Endothelial cell of umbilical vein (primary cell): ENCODE data around the gene SCAMP4. TPM values are rescaled to one million over a fixed set of nuclear protein-coding genes. Genes with fewer than 3 reads are reported as not detected.

Experiments used
- BruUV-seq: library from RNA; stranded (reverse); fragments of 400-500 nt; replicated peaks from 2 replicates; lab custom pipeline; 2021; lab: Mats Ljungman, UMichigan
- CTCF ChIA-PET: fragments of 300-600, 350-600 bp; sonication (Branson Sonifier 250); formaldehyde crosslinking; loops from one replicate; lab custom pipeline; 2021; ENCODE audit warnings: antibody characterized with exemption, inconsistent platforms; lab: Charles Lee
- POLR2A ChIA-PET: fragments of 300-600, 350-600 bp; sonication (Branson Sonifier 250); formaldehyde crosslinking; loops from one replicate; lab custom pipeline; 2021; ENCODE audit warnings: antibody characterized with exemption, inconsistent platforms; lab: Charles Lee
- DNase-seq: peaks from one replicate; pipeline ENCODE4 v3.0.0-alpha.2; 2011; ENCODE audit warnings: low read depth, low spot score
- FAIRE-seq: peaks from 2 replicates; lab custom pipeline; 2011; peaks lifted over from hg19 to GRCh38; lab: Jason Lieb, UNC
- H2AFZ ChIP-seq: 2 replicates; pipeline ENCODE4 v1.6.0; 2012; ENCODE audit warnings: low read depth, low read length, control low read depth, inconsistent platforms
- H3K27ac ChIP-seq: 2 replicates; pipeline ENCODE4 v1.5.1; 2011; ENCODE audit warnings: low read depth, mild to moderate bottlenecking, control low read depth, low read length, moderate library complexity; ENCODE audit not compliant: insufficient read depth
- H3K27me3 ChIP-seq, 2 experiments: 2 replicates each; pipeline versions ENCODE4 v1.6.0 to v1.6.1; 2011; ENCODE audit warnings: low read length in 2 of 2, mixed read lengths in 1 of 2; ENCODE audit not compliant: control insufficient read depth in 2 of 2, insufficient read depth in 2 of 2
- H3K36me3 ChIP-seq, 2 experiments: 2 replicates in 1 of 2; 3 replicates in 1 of 2; pipeline ENCODE4 v1.5.1; 2011; ENCODE audit warnings: low read length in 2 of 2, mild to moderate bottlenecking in 1 of 2, moderate library complexity in 1 of 2; ENCODE audit not compliant: control insufficient read depth in 2 of 2, insufficient read depth in 2 of 2; ENCODE audit errors: extremely low read depth in 1 of 2
- H3K4me1 ChIP-seq: 3 replicates; pipeline ENCODE4 v1.5.1; 2011; ENCODE audit warnings: mild to moderate bottlenecking, low read length; ENCODE audit not compliant: control insufficient read depth, insufficient read depth; ENCODE audit errors: extremely low read depth
- H3K4me2 ChIP-seq: 2 replicates; pipeline ENCODE4 v1.6.1; 2011; ENCODE audit warnings: low read length, control low read depth, mixed read lengths; ENCODE audit not compliant: insufficient read depth
- H3K4me3 ChIP-seq, 3 experiments: fragments of 200-600 bp in 1 of 3; sonication (generic), shearing (Covaris generic) in 1 of 3; replicated peaks in 1 of 3; 2 replicates each; pipeline ENCODE4 v1.5.1; 2011 to 2016; ENCODE audit warnings: control low read depth in 3 of 3, low read length in 3 of 3, mild to moderate bottlenecking in 2 of 3, inconsistent platforms in 1 of 3, low read depth in 1 of 3, moderate library complexity in 1 of 3; ENCODE audit not compliant: insufficient read depth in 1 of 3
- H3K79me2 ChIP-seq: 2 replicates; pipeline ENCODE4 v1.6.0; 2012; ENCODE audit warnings: low read length, inconsistent platforms; ENCODE audit not compliant: control insufficient read depth, insufficient read depth
- H3K9ac ChIP-seq: replicated peaks from 2 replicates; pipeline ENCODE3; 2011; ENCODE audit warnings: low read length, control low read depth; ENCODE audit not compliant: insufficient read depth; ENCODE audit errors: extremely low read depth
- H3K9me1 ChIP-seq: replicated peaks from 3 replicates; pipeline ENCODE4 v1.6.0; 2011; ENCODE audit warnings: mild to moderate bottlenecking, low read length; ENCODE audit not compliant: control insufficient read depth, insufficient read depth; ENCODE audit errors: extremely low read depth
- H3K9me3 ChIP-seq: replicated peaks from 2 replicates; pipeline ENCODE4 v1.5.1; 2012; ENCODE audit warnings: low read length, inconsistent platforms; ENCODE audit not compliant: control insufficient read depth, insufficient read depth
- H4K20me1 ChIP-seq: replicated peaks from 2 replicates; pipeline ENCODE3; 2011; ENCODE audit warnings: mild to moderate bottlenecking, low read length; ENCODE audit not compliant: control insufficient read depth, insufficient read depth; ENCODE audit errors: extremely low read depth
- GATA2 ChIP-seq: IDR thresholded peaks from 2 replicates; pipeline ENCODE4 v1.7.0; 2011; ENCODE audit warnings: low read depth, mild to moderate bottlenecking, moderate library complexity, mixed read lengths, low read length; ENCODE audit not compliant: insufficient read length, insufficient read depth
- JUN ChIP-seq: IDR thresholded peaks from 2 replicates; pipeline ENCODE4 v1.6.1; 2011; ENCODE audit warnings: borderline replicate concordance, low read depth; ENCODE audit not compliant: insufficient read length, insufficient read depth
- MAX ChIP-seq: IDR thresholded peaks from 2 replicates; pipeline ENCODE4 v1.6.1; 2011; ENCODE audit not compliant: insufficient read depth, insufficient read length
- MYC ChIP-seq: IDR thresholded peaks from one replicate; pipeline ENCODE4 v1.6.1; 2011; ENCODE audit warnings: mild to moderate bottlenecking, low read depth, low read length
- POLR2A ChIP-seq: IDR thresholded peaks from 2 replicates; pipeline ENCODE4 v1.6.1; 2012; ENCODE audit warnings: low read depth, mild to moderate bottlenecking, control low read depth, low read length
- POLR2AphosphoS5 ChIP-seq: IDR thresholded peaks from 2 replicates; pipeline ENCODE4 v1.6.1; 2012; ENCODE audit warnings: low read depth, mild to moderate bottlenecking, control low read depth, low read length, moderate library complexity; ENCODE audit not compliant: insufficient read depth
- dilution Hi-C: fragments of 300-500 bp; cut with MboI; formaldehyde crosslinking; loops from one replicate; pipeline ENCODE4 v1.15.0; 2019; ENCODE audit warnings: low sequenced_read_pairs; ENCODE audit not compliant: extremely low pct_ligation_motif_present
- intact Hi-C: fragments of 100-400 bp; cut with micrococcal nuclease; formaldehyde crosslinking; loops from one replicate; pipeline ENCODE4 v1.10.0; 2022
- polyA plus RNA-seq, 4 experiments: library from polyadenylated mRNA; depleted of rRNA in 3 of 4; stranded (reverse) in 3 of 4; unstranded in 1 of 4; fragments of >200 nt; gene quantifications; 2 replicates each; pipeline versions ENCODE4 v1.2.1 to v1.2.3, GENCODE V29; 2011 to 2012; ENCODE audit warnings: missing spikeins in 1 of 4
- total RNA-seq: library from RNA; stranded (reverse); gene quantifications from 2 replicates; pipeline ENCODE4 v1.2.3, GENCODE V29; 2021
- TF ChIP-seq, protein P1 (sequence below), 2 donors: IDR thresholded peaks; 1 replicate in 1 of 2; 2 replicates in 1 of 2; pipeline ENCODE4 v1.5.1; 2011; ENCODE audit warnings: low read length in 2 of 2, mild to moderate bottlenecking in 2 of 2, moderate library complexity in 2 of 2, control low read depth in 1 of 2, inconsistent platforms in 1 of 2, low read depth in 1 of 2; ENCODE audit not compliant: insufficient read depth in 1 of 2; ENCODE audit errors: extremely low read depth in 1 of 2

Gene SCAMP4
- total and polyA plus RNA-seq, 2 donors (not counting 3 experiments of a cell fraction or from before 2014, with no cell fraction given): 24.4 to 68.2 TPM

DNA sequence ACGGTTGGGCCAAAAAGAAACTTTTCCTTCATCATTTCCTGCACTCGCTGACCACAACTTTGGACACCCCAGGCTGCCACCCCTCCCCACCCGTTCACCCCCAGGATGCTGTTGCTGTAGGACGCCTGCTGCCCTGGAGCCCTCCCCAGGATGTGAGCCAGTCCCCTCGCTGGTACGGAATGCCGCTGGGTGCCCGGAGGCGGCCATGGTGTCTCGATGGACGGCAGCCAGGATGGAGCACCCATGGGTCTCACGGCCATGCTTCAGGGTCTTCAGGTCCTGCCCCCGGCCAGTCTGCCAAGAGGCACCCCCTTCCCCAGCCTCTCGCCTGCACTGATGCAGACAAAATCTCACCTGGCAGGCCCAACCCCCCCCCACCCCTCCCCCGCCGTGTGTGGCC, 20.3 kb downstream of the SCAMP4 start:
- Histone ChIP-seq H3K27me3 (no peaks in the 10 kb centered on the region), H3K4me2 (no peak overlapping the region), H3K27ac (no peak overlapping the region), H3K9me1 (no peaks in the 10 kb centered on the region), H3K9ac (no peak overlapping the region), H2AFZ (no peak overlapping the region), H3K4me1 (peaks cover 4% of the 10 kb centered on the region), H3K79me2 (no peaks in the 10 kb centered on the region), H3K36me3 (peaks cover 0 to 21% of the 10 kb centered on the region in 2 experiments), H4K20me1 (no peaks in the 10 kb centered on the region), H3K4me3 (no peak overlapping the region), H3K9me3 (no peaks in the 10 kb centered on the region)
- ChIA-PET CTCF (no interaction called here), POLR2A (no interaction called here)
- BruUV-seq: TSS peak; percentile 71
- TF ChIP-seq POLR2AphosphoS5 (no peak), GATA2 (no peak), POLR2A (no peak), MAX (no peak), JUN (no peak), MYC (no peak)
- TF ChIP-seq, protein P1, sequence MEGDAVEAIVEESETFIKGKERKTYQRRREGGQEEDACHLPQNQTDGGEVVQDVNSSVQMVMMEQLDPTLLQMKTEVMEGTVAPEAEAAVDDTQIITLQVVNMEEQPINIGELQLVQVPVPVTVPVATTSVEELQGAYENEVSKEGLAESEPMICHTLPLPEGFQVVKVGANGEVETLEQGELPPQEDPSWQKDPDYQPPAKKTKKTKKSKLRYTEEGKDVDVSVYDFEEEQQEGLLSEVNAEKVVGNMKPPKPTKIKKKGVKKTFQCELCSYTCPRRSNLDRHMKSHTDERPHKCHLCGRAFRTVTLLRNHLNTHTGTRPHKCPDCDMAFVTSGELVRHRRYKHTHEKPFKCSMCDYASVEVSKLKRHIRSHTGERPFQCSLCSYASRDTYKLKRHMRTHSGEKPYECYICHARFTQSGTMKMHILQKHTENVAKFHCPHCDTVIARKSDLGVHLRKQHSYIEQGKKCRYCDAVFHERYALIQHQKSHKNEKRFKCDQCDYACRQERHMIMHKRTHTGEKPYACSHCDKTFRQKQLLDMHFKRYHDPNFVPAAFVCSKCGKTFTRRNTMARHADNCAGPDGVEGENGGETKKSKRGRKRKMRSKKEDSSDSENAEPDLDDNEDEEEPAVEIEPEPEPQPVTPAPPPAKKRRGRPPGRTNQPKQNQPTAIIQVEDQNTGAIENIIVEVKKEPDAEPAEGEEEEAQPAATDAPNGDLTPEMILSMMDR (IDR thresholded peaks at IDR 0.05; ENCODE audit: extremely low read depth in 1 of 2, insufficient read depth in 1 of 2, low read depth in 1 of 2, low read length in 2 of 2): no peak
- FAIRE-seq (no peak), DNase-seq (no peak)
- intact Hi-C loops (no loop called here), dilution Hi-C loops (no loop called here)
